Neural cell (in vitro differentiated cells): ENCODE results near the gene PARD3B. TPM values are rescaled to one million over a fixed set of nuclear protein-coding genes. Genes with fewer than 3 reads are reported as not detected.

Experiments
- H2AFZ ChIP-seq: fragments of 200-600, 300-800 bp; sonication (generic), shearing (Covaris generic); 2 replicates; pipeline ENCODE4 v1.6.0; 2014; ENCODE audit warnings: low read depth, mild to moderate bottlenecking, antibody characterized with exemption, low read length, moderate library complexity
- H3F3A ChIP-seq: fragments of 200-600 bp; shearing (Covaris generic); 2 replicates; pipeline ENCODE4 v1.6.1; 2016; ENCODE audit warnings: mild to moderate bottlenecking, moderate library complexity, mixed read lengths, antibody characterized with exemption, low read length; ENCODE audit not compliant: insufficient read depth, poor library complexity, severe bottlenecking
- H3K27ac ChIP-seq: fragments of 200-600, 300-800 bp; sonication (generic), shearing (Covaris generic); 2 replicates; pipeline ENCODE4 v1.5.1; 2014; ENCODE audit warnings: mild to moderate bottlenecking, low read length, moderate library complexity
- H3K27me3 ChIP-seq: fragments of 300-800, 200-600 bp; sonication (generic), shearing (Covaris generic); 2 replicates; pipeline ENCODE4 v1.6.0; 2014; ENCODE audit warnings: mild to moderate bottlenecking, low read depth, low read length, moderate library complexity; ENCODE audit not compliant: insufficient read depth
- H3K36me3 ChIP-seq: fragments of 300-800, 200-600 bp; sonication (generic), shearing (Covaris generic); 2 replicates; pipeline ENCODE4 v1.5.1; 2014; ENCODE audit warnings: mild to moderate bottlenecking, antibody characterized with exemption, low read length, moderate library complexity; ENCODE audit not compliant: insufficient read depth
- H3K4me2 ChIP-seq: fragments of 300-800, 200-600 bp; sonication (generic), shearing (Covaris generic); 2 replicates; pipeline ENCODE4 v1.6.0; 2014; ENCODE audit warnings: mild to moderate bottlenecking, low read length
- H3K4me3 ChIP-seq: fragments of 300-800, 200-600 bp; sonication (generic), shearing (Covaris generic); 2 replicates; pipeline ENCODE4 v1.5.1; 2014; ENCODE audit warnings: mild to moderate bottlenecking, low read length, moderate library complexity
- H3K79me2 ChIP-seq: fragments of 200-600 bp; shearing (Covaris generic); replicated peaks from 2 replicates; pipeline ENCODE4 v1.6.0; 2014; ENCODE audit warnings: mild to moderate bottlenecking, low read length, moderate library complexity; ENCODE audit not compliant: insufficient read depth
- H3K9ac ChIP-seq: fragments of 300-800, 200-600 bp; sonication (generic), shearing (Covaris generic); 2 replicates; pipeline ENCODE4 v1.6.1; 2016; ENCODE audit warnings: mild to moderate bottlenecking, low read length, mixed read lengths
- H3K9me2 ChIP-seq: fragments of 200-600 bp; shearing (Covaris generic); 2 replicates; pipeline ENCODE4 v1.6.1; 2016; ENCODE audit warnings: mild to moderate bottlenecking, low read length, mixed read lengths; ENCODE audit not compliant: insufficient read depth
- H3K9me3 ChIP-seq: fragments of 200-600, 300-800 bp; sonication (generic), shearing (Covaris generic); 2 replicates; pipeline ENCODE4 v1.6.1; 2016; ENCODE audit warnings: mild to moderate bottlenecking, mixed run types, low read length, moderate library complexity, mixed read lengths
- H4K20me1 ChIP-seq: fragments of 200-600 bp; shearing (Covaris generic); 2 replicates; pipeline ENCODE4 v1.6.1; 2016; ENCODE audit warnings: mild to moderate bottlenecking, mixed run types; ENCODE audit not compliant: insufficient read depth
- EP300 ChIP-seq: fragments of 450-650 bp; conservative IDR thresholded peaks from 2 replicates; pipeline ENCODE4 v1.6.1; 2014; ENCODE audit warnings: antibody characterized with exemption, mild to moderate bottlenecking, moderate library complexity; ENCODE audit not compliant: poor library complexity, severe bottlenecking
- EZH2 ChIP-seq: fragments of 200-600, 300-800 bp; shearing (Covaris generic), sonication (generic); IDR thresholded peaks from 2 replicates; pipeline ENCODE4 v1.6.1; 2014; ENCODE audit warnings: antibody characterized with exemption, low read length, borderline replicate concordance, mild to moderate bottlenecking; ENCODE audit not compliant: insufficient read depth, poor library complexity, severe bottlenecking
- MXI1 ChIP-seq: fragments of 450-650 bp; conservative IDR thresholded peaks from 2 replicates; pipeline ENCODE4 v1.6.1; 2014; ENCODE audit warnings: antibody characterized with exemption, mild to moderate bottlenecking; ENCODE audit not compliant: poor library complexity, severe bottlenecking
- POLR2AphosphoS5 ChIP-seq: IDR thresholded peaks from 2 replicates; pipeline ENCODE4 v1.6.1; 2012
- RAD21 ChIP-seq: fragments of 450-650 bp; conservative IDR thresholded peaks from 2 replicates; pipeline ENCODE4 v1.6.1; 2014; ENCODE audit warnings: antibody characterized with exemption, mild to moderate bottlenecking, moderate library complexity
- REST ChIP-seq: IDR thresholded peaks from 2 replicates; pipeline ENCODE4 v1.6.1; 2012; ENCODE audit warnings: borderline replicate concordance
- SMC3 ChIP-seq: fragments of 450-650 bp; conservative IDR thresholded peaks from 2 replicates; pipeline ENCODE4 v1.6.1; 2014; ENCODE audit warnings: antibody characterized with exemption, mild to moderate bottlenecking, moderate library complexity; ENCODE audit not compliant: poor library complexity
- TAF1 ChIP-seq: IDR thresholded peaks from 2 replicates; pipeline ENCODE4 v1.6.1; 2012; ENCODE audit warnings: low read depth
- polyA plus RNA-seq: library from polyadenylated mRNA; depleted of rRNA; stranded (reverse); fragments of >200 nt; gene quantifications from 2 replicates; pipeline ENCODE4 v1.2.3, GENCODE V29; 2014
- TF ChIP-seq, protein P1 (sequence below): fragments of 450-650 bp; IDR thresholded peaks from 2 replicates; pipeline ENCODE4 v1.5.1; 2014; ENCODE audit warnings: antibody characterized with exemption, mild to moderate bottlenecking, moderate library complexity; ENCODE audit not compliant: poor library complexity, severe bottlenecking

PARD3B gene
- polyA plus RNA-seq, 1 donor from 2014 or later, result 0.54 TPM

DNA sequence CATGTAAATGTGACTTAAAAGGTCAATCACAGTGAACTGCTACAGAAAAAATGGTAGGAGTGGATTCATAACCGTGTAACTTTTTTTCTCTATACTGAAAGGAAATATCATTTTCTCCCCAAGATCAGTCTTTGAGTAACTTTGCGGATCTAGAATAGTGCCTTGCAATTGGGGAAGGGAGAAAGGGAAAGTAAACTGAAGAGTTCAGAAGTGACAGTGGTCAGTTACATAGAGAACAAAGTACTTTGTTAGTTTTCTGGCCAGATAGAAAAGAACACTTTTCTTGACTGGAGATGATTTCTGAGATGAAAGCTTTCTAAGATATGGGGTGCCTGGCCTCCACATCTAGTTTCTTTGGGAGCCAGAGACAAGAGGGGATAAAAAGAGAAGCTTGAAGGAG lies 26.6 kb downstream of the PARD3B start:
- no peaks in the 10 kb centered on the region for H3K79me2 ChIP-seq
- no peak overlapping the region for H3K9ac ChIP-seq
- H3F3A ChIP-seq, result no peaks in the 10 kb centered on the region
- H2AFZ ChIP-seq, result no peak overlapping the region
- H3K9me3 ChIP-seq, result no peaks in the 10 kb centered on the region
- H3K4me3 ChIP-seq, result no peak overlapping the region
- H3K27ac ChIP-seq, result no peak overlapping the region
- no peaks in the 10 kb centered on the region for H3K9me2 ChIP-seq
- no peak overlapping the region for H3K4me2 ChIP-seq
- no peaks in the 10 kb centered on the region for H4K20me1 ChIP-seq
- no peaks in the 10 kb centered on the region for H3K36me3 ChIP-seq
- TF ChIP-seq, protein P1, sequence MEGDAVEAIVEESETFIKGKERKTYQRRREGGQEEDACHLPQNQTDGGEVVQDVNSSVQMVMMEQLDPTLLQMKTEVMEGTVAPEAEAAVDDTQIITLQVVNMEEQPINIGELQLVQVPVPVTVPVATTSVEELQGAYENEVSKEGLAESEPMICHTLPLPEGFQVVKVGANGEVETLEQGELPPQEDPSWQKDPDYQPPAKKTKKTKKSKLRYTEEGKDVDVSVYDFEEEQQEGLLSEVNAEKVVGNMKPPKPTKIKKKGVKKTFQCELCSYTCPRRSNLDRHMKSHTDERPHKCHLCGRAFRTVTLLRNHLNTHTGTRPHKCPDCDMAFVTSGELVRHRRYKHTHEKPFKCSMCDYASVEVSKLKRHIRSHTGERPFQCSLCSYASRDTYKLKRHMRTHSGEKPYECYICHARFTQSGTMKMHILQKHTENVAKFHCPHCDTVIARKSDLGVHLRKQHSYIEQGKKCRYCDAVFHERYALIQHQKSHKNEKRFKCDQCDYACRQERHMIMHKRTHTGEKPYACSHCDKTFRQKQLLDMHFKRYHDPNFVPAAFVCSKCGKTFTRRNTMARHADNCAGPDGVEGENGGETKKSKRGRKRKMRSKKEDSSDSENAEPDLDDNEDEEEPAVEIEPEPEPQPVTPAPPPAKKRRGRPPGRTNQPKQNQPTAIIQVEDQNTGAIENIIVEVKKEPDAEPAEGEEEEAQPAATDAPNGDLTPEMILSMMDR, result no peak
- TF ChIP-seq TAF1 (no peak), RAD21 (no peak), POLR2AphosphoS5 (no peak), REST (no peak), EZH2 (no peak), MXI1 (no peak), SMC3 (no peak), EP300 (no peak)
- H3K27me3 ChIP-seq, result no peaks in the 10 kb centered on the region

DNA sequence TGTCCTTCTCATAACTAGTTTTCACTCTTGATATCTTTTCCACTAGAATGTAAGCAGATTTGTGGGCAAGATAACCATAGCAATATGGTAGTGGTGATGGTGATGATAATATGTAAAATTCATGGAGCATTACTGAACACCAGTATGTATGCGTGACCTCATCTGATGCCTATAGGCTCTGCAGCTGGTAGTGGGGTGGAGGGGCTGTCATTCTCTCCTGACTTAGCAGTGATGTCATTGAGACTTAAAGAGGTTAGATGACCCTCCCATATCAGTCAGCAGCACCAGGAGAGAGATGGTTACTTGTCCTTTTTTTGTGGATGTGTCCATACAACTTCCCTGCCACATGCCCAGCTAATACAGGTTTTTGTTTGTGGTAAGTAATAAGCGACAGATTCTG lies 27.9 kb downstream of the PARD3B start:
- no peak overlapping the region for H3K27ac ChIP-seq
- H3F3A ChIP-seq, result no peaks in the 10 kb centered on the region
- H2AFZ ChIP-seq, result no peak overlapping the region
- H3K4me3 ChIP-seq, result no peak overlapping the region
- H3K4me2 ChIP-seq, result no peak overlapping the region
- H3K79me2 ChIP-seq, result no peaks in the 10 kb centered on the region
- H3K9me2 ChIP-seq, result no peaks in the 10 kb centered on the region
- H3K9ac ChIP-seq, result no peak overlapping the region
- no peaks in the 10 kb centered on the region for H3K36me3 ChIP-seq
- H4K20me1 ChIP-seq, result no peaks in the 10 kb centered on the region
- no peaks in the 10 kb centered on the region for H3K27me3 ChIP-seq
- H3K9me3 ChIP-seq, result no peaks in the 10 kb centered on the region
- TF ChIP-seq POLR2AphosphoS5 (no peak), RAD21 (no peak), EP300 (no peak), SMC3 (no peak), MXI1 (no peak), TAF1 (no peak), REST (no peak), EZH2 (no peak)
- TF ChIP-seq, protein P1, result no peak
